ENCODE measurements around the gene ABCG4. TPM values are rescaled to one million over a fixed set of nuclear protein-coding genes. Genes with fewer than 3 reads are reported as not detected.

Gene ABCG4
- total and polyA plus RNA-seq, 9 of the 15 experiments (the other 6 are each of a cell fraction or from before 2014, with no cell fraction given): 0.03 to 0.11 (median 0.07) TPM; not detected in 4

DNA sequence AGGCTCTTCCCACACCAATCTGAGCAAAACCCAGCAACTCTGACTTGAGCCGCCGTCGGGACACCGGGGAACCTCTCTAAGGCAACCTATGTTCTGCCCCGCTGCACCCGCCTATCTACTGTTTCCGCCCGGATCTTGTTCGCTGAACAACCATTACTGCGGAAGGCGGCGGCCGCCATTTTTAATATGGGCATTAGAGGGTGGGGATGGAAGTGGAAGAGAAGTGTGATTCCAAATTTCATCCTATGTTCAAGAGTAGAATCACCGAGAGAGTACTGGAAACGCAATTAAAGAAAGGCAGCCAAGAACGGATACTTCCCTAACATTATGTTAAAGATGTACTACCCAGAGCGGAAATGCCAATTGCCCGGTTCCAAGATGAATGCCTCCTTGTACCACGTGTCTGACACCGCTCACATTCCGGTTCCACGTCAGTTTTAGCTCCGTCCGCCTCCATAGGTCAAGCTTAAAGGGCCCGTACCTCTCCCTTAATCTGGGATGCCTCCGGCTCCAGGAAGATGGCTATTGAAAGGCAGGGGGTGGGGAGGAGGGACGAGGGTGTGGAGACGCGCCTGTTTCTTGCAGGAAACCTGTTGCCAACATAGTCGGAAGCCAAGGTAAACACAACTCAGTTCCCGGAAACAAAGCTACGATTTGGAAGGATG lies 47.0 kb upstream of the ABCG4 start, which contains the start of gene DPAGT1 (continued):
- TF ChIP-seq SIN3A (IDR thresholded peaks at IDR 0.05; ENCODE audit: borderline replicate concordance in 2 of 2, control insufficient read depth in 1 of 2, low read depth in 2 of 2, low read length in 2 of 2) (peak; percentile 83 to 90; a peak in 3 of 4 replicates), ZNF41 (CRISPR knock-in tag; conservative IDR thresholded peaks at IDR 0.05) (0 out of 2 replicates have a peak, but pooled peaks have one; percentile 40), U2AF1 (optimal IDR thresholded peaks at IDR 0.05; ENCODE audit: low read depth, low read length) (no peak), ZNF57 (CRISPR knock-in tag; IDR thresholded peaks at IDR 0.05) (no peak), DPF2 (IDR thresholded peaks at IDR 0.05) (peak; percentile 10; the same call in 1 of the 2 replicates), POLR2H (tag; IDR thresholded peaks at IDR 0.05; ENCODE audit: low read depth) (no peak)
- TF ChIP-seq, protein P1, sequence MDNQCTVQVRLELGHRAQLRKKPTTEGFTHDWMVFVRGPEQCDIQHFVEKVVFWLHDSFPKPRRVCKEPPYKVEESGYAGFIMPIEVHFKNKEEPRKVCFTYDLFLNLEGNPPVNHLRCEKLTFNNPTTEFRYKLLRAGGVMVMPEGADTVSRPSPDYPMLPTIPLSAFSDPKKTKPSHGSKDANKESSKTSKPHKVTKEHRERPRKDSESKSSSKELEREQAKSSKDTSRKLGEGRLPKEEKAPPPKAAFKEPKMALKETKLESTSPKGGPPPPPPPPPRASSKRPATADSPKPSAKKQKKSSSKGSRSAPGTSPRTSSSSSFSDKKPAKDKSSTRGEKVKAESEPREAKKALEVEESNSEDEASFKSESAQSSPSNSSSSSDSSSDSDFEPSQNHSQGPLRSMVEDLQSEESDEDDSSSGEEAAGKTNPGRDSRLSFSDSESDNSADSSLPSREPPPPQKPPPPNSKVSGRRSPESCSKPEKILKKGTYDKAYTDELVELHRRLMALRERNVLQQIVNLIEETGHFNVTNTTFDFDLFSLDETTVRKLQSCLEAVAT (IDR thresholded peaks at IDR 0.05): peak in 1 of 2 experiments; percentile 37; a peak in 1 of 4 replicates
- TF ChIP-seq, protein P2, sequence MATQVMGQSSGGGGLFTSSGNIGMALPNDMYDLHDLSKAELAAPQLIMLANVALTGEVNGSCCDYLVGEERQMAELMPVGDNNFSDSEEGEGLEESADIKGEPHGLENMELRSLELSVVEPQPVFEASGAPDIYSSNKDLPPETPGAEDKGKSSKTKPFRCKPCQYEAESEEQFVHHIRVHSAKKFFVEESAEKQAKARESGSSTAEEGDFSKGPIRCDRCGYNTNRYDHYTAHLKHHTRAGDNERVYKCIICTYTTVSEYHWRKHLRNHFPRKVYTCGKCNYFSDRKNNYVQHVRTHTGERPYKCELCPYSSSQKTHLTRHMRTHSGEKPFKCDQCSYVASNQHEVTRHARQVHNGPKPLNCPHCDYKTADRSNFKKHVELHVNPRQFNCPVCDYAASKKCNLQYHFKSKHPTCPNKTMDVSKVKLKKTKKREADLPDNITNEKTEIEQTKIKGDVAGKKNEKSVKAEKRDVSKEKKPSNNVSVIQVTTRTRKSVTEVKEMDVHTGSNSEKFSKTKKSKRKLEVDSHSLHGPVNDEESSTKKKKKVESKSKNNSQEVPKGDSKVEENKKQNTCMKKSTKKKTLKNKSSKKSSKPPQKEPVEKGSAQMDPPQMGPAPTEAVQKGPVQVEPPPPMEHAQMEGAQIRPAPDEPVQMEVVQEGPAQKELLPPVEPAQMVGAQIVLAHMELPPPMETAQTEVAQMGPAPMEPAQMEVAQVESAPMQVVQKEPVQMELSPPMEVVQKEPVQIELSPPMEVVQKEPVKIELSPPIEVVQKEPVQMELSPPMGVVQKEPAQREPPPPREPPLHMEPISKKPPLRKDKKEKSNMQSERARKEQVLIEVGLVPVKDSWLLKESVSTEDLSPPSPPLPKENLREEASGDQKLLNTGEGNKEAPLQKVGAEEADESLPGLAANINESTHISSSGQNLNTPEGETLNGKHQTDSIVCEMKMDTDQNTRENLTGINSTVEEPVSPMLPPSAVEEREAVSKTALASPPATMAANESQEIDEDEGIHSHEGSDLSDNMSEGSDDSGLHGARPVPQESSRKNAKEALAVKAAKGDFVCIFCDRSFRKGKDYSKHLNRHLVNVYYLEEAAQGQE (IDR thresholded peaks at IDR 0.05; ENCODE audit: borderline replicate concordance): peak; percentile 38
- TF ChIP-seq, protein P2 (CRISPR knock-in tag; IDR thresholded peaks at IDR 0.05; ENCODE audit: low read depth): no peak
- TF ChIP-seq, protein P3, sequence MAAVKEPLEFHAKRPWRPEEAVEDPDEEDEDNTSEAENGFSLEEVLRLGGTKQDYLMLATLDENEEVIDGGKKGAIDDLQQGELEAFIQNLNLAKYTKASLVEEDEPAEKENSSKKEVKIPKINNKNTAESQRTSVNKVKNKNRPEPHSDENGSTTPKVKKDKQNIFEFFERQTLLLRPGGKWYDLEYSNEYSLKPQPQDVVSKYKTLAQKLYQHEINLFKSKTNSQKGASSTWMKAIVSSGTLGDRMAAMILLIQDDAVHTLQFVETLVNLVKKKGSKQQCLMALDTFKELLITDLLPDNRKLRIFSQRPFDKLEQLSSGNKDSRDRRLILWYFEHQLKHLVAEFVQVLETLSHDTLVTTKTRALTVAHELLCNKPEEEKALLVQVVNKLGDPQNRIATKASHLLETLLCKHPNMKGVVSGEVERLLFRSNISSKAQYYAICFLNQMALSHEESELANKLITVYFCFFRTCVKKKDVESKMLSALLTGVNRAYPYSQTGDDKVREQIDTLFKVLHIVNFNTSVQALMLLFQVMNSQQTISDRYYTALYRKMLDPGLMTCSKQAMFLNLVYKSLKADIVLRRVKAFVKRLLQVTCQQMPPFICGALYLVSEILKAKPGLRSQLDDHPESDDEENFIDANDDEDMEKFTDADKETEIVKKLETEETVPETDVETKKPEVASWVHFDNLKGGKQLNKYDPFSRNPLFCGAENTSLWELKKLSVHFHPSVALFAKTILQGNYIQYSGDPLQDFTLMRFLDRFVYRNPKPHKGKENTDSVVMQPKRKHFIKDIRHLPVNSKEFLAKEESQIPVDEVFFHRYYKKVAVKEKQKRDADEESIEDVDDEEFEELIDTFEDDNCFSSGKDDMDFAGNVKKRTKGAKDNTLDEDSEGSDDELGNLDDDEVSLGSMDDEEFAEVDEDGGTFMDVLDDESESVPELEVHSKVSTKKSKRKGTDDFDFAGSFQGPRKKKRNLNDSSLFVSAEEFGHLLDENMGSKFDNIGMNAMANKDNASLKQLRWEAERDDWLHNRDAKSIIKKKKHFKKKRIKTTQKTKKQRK (IDR thresholded peaks at IDR 0.05; ENCODE audit: borderline replicate concordance, low read depth, low read length): no peak
- TF ChIP-seq, protein P4, sequence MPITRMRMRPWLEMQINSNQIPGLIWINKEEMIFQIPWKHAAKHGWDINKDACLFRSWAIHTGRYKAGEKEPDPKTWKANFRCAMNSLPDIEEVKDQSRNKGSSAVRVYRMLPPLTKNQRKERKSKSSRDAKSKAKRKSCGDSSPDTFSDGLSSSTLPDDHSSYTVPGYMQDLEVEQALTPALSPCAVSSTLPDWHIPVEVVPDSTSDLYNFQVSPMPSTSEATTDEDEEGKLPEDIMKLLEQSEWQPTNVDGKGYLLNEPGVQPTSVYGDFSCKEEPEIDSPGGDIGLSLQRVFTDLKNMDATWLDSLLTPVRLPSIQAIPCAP (CRISPR knock-in tag; IDR thresholded peaks at IDR 0.05; ENCODE audit: borderline replicate concordance): no peak
